ENCODE results near the gene HEPN1. TPM values are rescaled to one million over a fixed set of nuclear protein-coding genes. Genes with fewer than 3 reads are reported as not detected.

The HEPN1 gene
- total and polyA plus RNA-seq, 10 of the 15 experiments (the other 5 are each of a cell fraction or from before 2014, with no cell fraction given): not detected

- TF ChIP-seq CBX5 (IDR thresholded peaks at IDR 0.05; ENCODE audit: low read depth) (no peak), RFX5 (IDR thresholded peaks at IDR 0.05; ENCODE audit: low read depth, low read length) (peak; percentile 14; the same call in 1 of the 2 replicates), USF1 (IDR thresholded peaks at IDR 0.05; ENCODE audit: borderline replicate concordance, extremely low read length, insufficient read depth, low read depth, low read length) (no peak), IRF5 (IDR thresholded peaks at IDR 0.05; ENCODE audit: borderline replicate concordance) (peak; percentile 30; the same call in 1 of the 2 replicates), PKNOX1 (IDR thresholded peaks at IDR 0.05) (peak; percentile 46; the same call in 1 of the 2 replicates), MTA2 (IDR thresholded peaks at IDR 0.05; ENCODE audit: low read depth) (no peak; the same call in 1 of the 2 replicates), MXI1 (IDR thresholded peaks at IDR 0.05; ENCODE audit: low read depth, low read length) (peak; percentile 95), NFXL1 (IDR thresholded peaks at IDR 0.05; ENCODE audit: borderline replicate concordance) (no peak), RAD51 (IDR thresholded peaks at IDR 0.05) (peak; percentile 41; the same call in 1 of the 2 replicates), BACH1 (IDR thresholded peaks at IDR 0.05; ENCODE audit: borderline replicate concordance) (peak; percentile 39; the same call in 1 of the 2 replicates), CEBPB (IDR thresholded peaks at IDR 0.05; ENCODE audit: borderline replicate concordance in 1 of 2, low read depth in 2 of 2, low read length in 2 of 2) (no peak), IKZF1 (conservative IDR thresholded peaks at IDR 0.05) (peak; percentile 75), ZBTB40 (IDR thresholded peaks at IDR 0.05; ENCODE audit: borderline replicate concordance) (peak; percentile 91), PAX5 (IDR thresholded peaks at IDR 0.05; ENCODE audit: borderline replicate concordance, low read depth, low read length) (no peak; the same call in 1 of the 2 replicates), RUNX3 (IDR thresholded peaks at IDR 0.05; ENCODE audit: low read length) (peak; percentile 91), SIN3A (IDR thresholded peaks at IDR 0.05; ENCODE audit: low read depth, low read length) (peak; percentile 68), HDAC2 (IDR thresholded peaks at IDR 0.05) (no peak), MYB (IDR thresholded peaks at IDR 0.05; ENCODE audit: borderline replicate concordance, low read depth, low read length) (peak; percentile 70; the same call in 1 of the 2 replicates), CHD1 (IDR thresholded peaks at IDR 0.05; ENCODE audit: low read depth, low read length) (no peak), RELA (IDR thresholded peaks at IDR 0.05; ENCODE audit: borderline replicate concordance, partially characterized antibody) (no peak), BHLHE40 (IDR thresholded peaks at IDR 0.05; ENCODE audit: borderline replicate concordance in 1 of 2, low read depth in 2 of 2, low read length in 1 of 2) (peak in 1 of 2 experiments; percentile 21; a peak in 1 of 4 replicates), MEF2B (IDR thresholded peaks at IDR 0.05; ENCODE audit: partially characterized antibody, poor library complexity, severe bottlenecking) (no peak)
Observed at GRCh38 chr11:124953753-124954589, 34.9 kb downstream of the HEPN1 start, which contains the start of gene CCDC15 (continued).

Measured in GM12878 (cell line).